HG03139 (cell line): ENCODE results near the gene NBAS.

ENCODE experiments used
- ATAC-seq: cut with Tn5 transposase; IDR thresholded peaks from one replicate; pipeline ENCODE4 v1.9.1; 2021; ENCODE audit not compliant: unreplicated experiment

NBAS gene

GRCh38 chr2:15560988-15561573, at the start of gene NBAS:
NBAS (minus strand) TSS chr2:15561334; CDS start chr2:15561304, 30 bp downstream.
- ATAC-seq = peak; percentile 78

GRCh38 chr2:15610430-15610952, 49.4 kb upstream of the NBAS start:
- ATAC-seq = no peak

- no peak for ATAC-seq
These were observed 48.4 kb upstream of the NBAS start for GRCh38 chr2:15609341-15610042.

- ATAC-seq = no peak
These were observed 47.2 kb upstream of the NBAS start for GRCh38 chr2:15608392-15608761.

- ATAC-seq = no peak
These were observed 46.7 kb upstream of the NBAS start for GRCh38 chr2:15607709-15608391.

- no peak for ATAC-seq
These were observed 45.6 kb upstream of the NBAS start for GRCh38 chr2:15606481-15607441.

GRCh38 chr2:15605721-15606120, 44.6 kb upstream of the NBAS start:
- no peak for ATAC-seq

- no peak for ATAC-seq
These were observed 42.8 kb upstream of the NBAS start for GRCh38 chr2:15603948-15604347.

GRCh38 chr2:15603044-15603765, 42.1 kb upstream of the NBAS start:
- no peak for ATAC-seq

- no peak for ATAC-seq
These were observed 41.3 kb upstream of the NBAS start for GRCh38 chr2:15602393-15602792.

- ATAC-seq = no peak
These were observed 40.5 kb upstream of the NBAS start for GRCh38 chr2:15601681-15602080.

- ATAC-seq = no peak
These were observed 38.9 kb upstream of the NBAS start for GRCh38 chr2:15599994-15600393.

- no peak for ATAC-seq
These were observed 35.8 kb upstream of the NBAS start for GRCh38 chr2:15596968-15597367.

- ATAC-seq = no peak
These were observed 35.2 kb upstream of the NBAS start for GRCh38 chr2:15596350-15596749.

- no peak for ATAC-seq
These were observed 34.8 kb upstream of the NBAS start for GRCh38 chr2:15595936-15596335.

- no peak for ATAC-seq
These were observed 34.3 kb upstream of the NBAS start for GRCh38 chr2:15595342-15595905.

- ATAC-seq = no peak
These were observed 33.4 kb upstream of the NBAS start for GRCh38 chr2:15594291-15595256.

GRCh38 chr2:15593327-15593705, 32.2 kb upstream of the NBAS start:
- no peak for ATAC-seq
